Fibroblast of lung (primary cell): ENCODE results near the gene MYCL.

Experiments used
- EZH2 ChIP-seq: IDR thresholded peaks from 2 replicates; pipeline ENCODE4 v1.5.1; 2012; ENCODE audit warnings: low read length, control low read depth, mild to moderate bottlenecking; ENCODE audit errors: missing control alignments
- TF ChIP-seq, protein P1 (sequence below), 2 donors: IDR thresholded peaks in 1 of 2; conservative IDR thresholded peaks in 1 of 2; 1 replicate in 1 of 2; 2 replicates in 1 of 2; pipeline ENCODE4 v1.5.1; 2011 to 2012; ENCODE audit warnings: low read length in 2 of 2, control low read depth in 1 of 2, inconsistent platforms in 1 of 2, low read depth in 1 of 2, mild to moderate bottlenecking in 1 of 2

DNA sequence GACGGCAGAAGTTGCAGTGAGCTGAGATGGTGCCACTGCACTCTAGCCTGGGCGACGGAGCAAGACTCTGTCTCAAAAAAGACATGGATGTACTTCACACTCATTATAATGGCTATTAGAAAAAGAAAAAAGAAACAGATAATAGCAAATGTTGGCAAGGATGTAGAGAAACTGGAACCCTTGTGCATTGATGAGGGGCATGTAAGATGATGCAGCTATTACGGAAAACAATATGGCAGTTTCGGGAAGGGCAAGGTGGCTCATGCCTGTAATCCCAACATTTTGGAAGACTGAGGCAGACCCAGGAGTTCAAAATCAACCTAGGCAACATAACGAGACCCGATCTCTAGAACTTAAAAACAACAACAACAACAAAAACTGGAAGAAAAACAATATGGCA lies 40.7 kb downstream of the MYCL start:
- TF ChIP-seq, protein P1, sequence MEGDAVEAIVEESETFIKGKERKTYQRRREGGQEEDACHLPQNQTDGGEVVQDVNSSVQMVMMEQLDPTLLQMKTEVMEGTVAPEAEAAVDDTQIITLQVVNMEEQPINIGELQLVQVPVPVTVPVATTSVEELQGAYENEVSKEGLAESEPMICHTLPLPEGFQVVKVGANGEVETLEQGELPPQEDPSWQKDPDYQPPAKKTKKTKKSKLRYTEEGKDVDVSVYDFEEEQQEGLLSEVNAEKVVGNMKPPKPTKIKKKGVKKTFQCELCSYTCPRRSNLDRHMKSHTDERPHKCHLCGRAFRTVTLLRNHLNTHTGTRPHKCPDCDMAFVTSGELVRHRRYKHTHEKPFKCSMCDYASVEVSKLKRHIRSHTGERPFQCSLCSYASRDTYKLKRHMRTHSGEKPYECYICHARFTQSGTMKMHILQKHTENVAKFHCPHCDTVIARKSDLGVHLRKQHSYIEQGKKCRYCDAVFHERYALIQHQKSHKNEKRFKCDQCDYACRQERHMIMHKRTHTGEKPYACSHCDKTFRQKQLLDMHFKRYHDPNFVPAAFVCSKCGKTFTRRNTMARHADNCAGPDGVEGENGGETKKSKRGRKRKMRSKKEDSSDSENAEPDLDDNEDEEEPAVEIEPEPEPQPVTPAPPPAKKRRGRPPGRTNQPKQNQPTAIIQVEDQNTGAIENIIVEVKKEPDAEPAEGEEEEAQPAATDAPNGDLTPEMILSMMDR (conservative IDR thresholded peaks at IDR 0.05 in 1 of 2, IDR thresholded peaks at IDR 0.05 in 1 of 2; ENCODE audit: low read depth in 1 of 2, low read length in 2 of 2) = no peak
- TF ChIP-seq EZH2 = no peak
